A673 (cell line): ENCODE results near the gene QRFP.

Source experiments
- CTCF ChIP-seq: fragments of 300-800, 200-600 bp; sonication (generic); conservative IDR thresholded peaks from 2 replicates; pipeline ENCODE4 v1.5.1; 2017; ENCODE audit warnings: low read depth, mild to moderate bottlenecking, antibody characterized with exemption, low read length, moderate library complexity, mixed read lengths
- EZH2 ChIP-seq: fragments of 200-600 bp; sonication (generic); IDR thresholded peaks from 2 replicates; pipeline ENCODE4 v1.6.1; 2017; ENCODE audit warnings: borderline replicate concordance, low read depth, mild to moderate bottlenecking, mixed read lengths, antibody characterized with exemption, low read length; ENCODE audit not compliant: poor library complexity, severe bottlenecking

GRCh38 chr9:130884542-130885483 is 11.8 kb downstream of the QRFP start:
- no peak for TF ChIP-seq CTCF
- TF ChIP-seq EZH2 = no peak
